Measurements from ENCODE around the gene ACLY. TPM values are rescaled to one million over a fixed set of nuclear protein-coding genes. Genes with fewer than 3 reads are reported as not detected.

Gene ACLY
- 10 to 100 TPM; 87.1 to 95.2 (median 88.7) TPM for polyA plus RNA-seq (ENCODE audit: insufficient read length in 3 of 3)
- long read RNA-seq, donor 1, full-length matches to known transcripts, result 1 of 1 reads
- long read RNA-seq, donor 1, partial matches to known transcripts, result 0 of 1 reads
- long read RNA-seq, donor 1, other reads (novel, unspliced or antisense), result 0 of 1 reads
- long read RNA-seq, donor 2, full-length matches to known transcripts, result 1 of 1 reads
- long read RNA-seq, donor 2, partial matches to known transcripts, result 0 of 1 reads
- long read RNA-seq, donor 2, other reads (novel, unspliced or antisense), result 0 of 1 reads
- long read RNA-seq, donor 3, full-length matches to known transcripts, result 3 of 36 reads
- long read RNA-seq, donor 3, partial matches to known transcripts, result 33 of 36 reads
- long read RNA-seq, donor 3, other reads (novel, unspliced or antisense), result 0 of 36 reads
- long read RNA-seq, donor 4, full-length matches to known transcripts, result 5 of 11 reads
- long read RNA-seq, donor 4, partial matches to known transcripts, result 6 of 11 reads
- long read RNA-seq, donor 4, other reads (novel, unspliced or antisense), result 0 of 11 reads
- long read RNA-seq, donor 5, result 0 reads
- long read RNA-seq, donor 6, full-length matches to known transcripts, result 1 of 11 reads
- long read RNA-seq, donor 6, partial matches to known transcripts, result 10 of 11 reads
- long read RNA-seq, donor 6, other reads (novel, unspliced or antisense), result 0 of 11 reads
- long read RNA-seq, donor 7, full-length matches to known transcripts, result 1 of 14 reads
- long read RNA-seq, donor 7, partial matches to known transcripts, result 13 of 14 reads
- long read RNA-seq, donor 7, other reads (novel, unspliced or antisense), result 0 of 14 reads
- long read RNA-seq, donor 8, result 0 reads
- long read RNA-seq, donor 9, full-length matches to known transcripts, result 3 of 9 reads
- long read RNA-seq, donor 9, partial matches to known transcripts, result 6 of 9 reads
- long read RNA-seq, donor 9, other reads (novel, unspliced or antisense), result 0 of 9 reads
- long read RNA-seq, donor 10, partial matches to known transcripts, result 5 of 5 reads
- long read RNA-seq, donor 10, other reads (novel, unspliced or antisense), result 0 of 5 reads
- long read RNA-seq, donor 11, full-length matches to known transcripts, result 2 of 2 reads
- long read RNA-seq, donor 11, partial matches to known transcripts, result 0 of 2 reads
- long read RNA-seq, donor 11, other reads (novel, unspliced or antisense), result 0 of 2 reads
- long read RNA-seq, donor 12, full-length matches to known transcripts, result 1 of 1 reads
- long read RNA-seq, donor 12, partial matches to known transcripts, result 0 of 1 reads
- long read RNA-seq, donor 12, other reads (novel, unspliced or antisense), result 0 of 1 reads
- long read RNA-seq, donor 13, result 0 reads
- long read RNA-seq, donor 14, full-length matches to known transcripts, result 3 of 3 reads
- long read RNA-seq, donor 14, partial matches to known transcripts, result 0 of 3 reads
- long read RNA-seq, donor 14, other reads (novel, unspliced or antisense), result 0 of 3 reads
- long read RNA-seq, donor 15, partial matches to known transcripts, result 5 of 6 reads
- long read RNA-seq, donor 15, other reads (novel, unspliced or antisense), result 0 of 6 reads
- long read RNA-seq, donor 16, full-length matches to known transcripts, result 7 of 44 reads
- long read RNA-seq, donor 16, partial matches to known transcripts, result 37 of 44 reads
- long read RNA-seq, donor 16, other reads (novel, unspliced or antisense), result 0 of 44 reads

DNA sequence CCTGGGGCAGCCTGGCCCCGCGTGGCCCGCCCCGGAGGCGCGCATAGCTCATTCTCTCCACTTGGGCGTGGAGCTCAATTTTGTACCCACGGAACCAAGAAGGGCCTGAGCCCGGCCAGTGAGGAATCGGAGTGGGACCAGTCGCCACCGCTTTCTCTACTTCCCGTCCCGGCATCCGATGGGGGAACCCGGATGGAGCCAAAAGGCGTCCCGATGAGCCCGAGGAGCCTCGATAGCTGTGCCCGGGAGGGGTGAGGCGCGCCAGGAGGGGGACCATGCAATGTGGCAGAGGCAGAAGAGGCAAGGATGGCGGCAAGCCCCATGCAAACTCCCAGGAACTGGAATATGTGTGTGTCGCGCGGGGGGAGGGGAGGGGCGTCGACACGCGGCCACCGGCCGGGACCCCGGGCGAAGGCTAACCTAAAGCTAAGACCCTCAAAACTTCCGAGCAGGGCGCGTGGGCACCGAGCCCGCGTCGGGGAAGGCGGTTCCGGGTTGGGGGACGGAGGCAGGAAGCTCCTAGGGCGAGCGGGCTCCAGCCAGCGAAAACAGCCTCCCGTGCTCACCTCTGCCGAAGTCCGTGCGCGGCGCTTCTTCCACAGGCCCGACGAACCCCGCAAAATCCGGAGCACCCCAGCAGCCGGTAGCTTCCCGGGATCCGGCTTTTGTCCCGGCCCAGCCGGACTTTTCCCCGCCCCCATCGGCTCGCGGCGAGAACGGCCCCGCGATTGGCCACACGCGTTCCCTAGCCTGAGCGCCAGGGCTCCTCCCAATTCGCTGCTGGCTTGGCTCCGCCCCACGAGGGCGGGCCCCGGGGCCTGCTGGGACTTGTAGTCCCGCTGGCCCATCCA, at the start of gene ACLY:
TSS of gene ACLY (minus strand) at position 638 of the 851 bp plus-strand sequence. CDS start 5,078 bp downstream, outside the sequence.
- peak; percentile 90 to 97 (median 94) for DNase-seq (ENCODE audit: extremely low read depth in 1 of 11, low read depth in 9 of 11, low spot score in 4 of 11)

DNA sequence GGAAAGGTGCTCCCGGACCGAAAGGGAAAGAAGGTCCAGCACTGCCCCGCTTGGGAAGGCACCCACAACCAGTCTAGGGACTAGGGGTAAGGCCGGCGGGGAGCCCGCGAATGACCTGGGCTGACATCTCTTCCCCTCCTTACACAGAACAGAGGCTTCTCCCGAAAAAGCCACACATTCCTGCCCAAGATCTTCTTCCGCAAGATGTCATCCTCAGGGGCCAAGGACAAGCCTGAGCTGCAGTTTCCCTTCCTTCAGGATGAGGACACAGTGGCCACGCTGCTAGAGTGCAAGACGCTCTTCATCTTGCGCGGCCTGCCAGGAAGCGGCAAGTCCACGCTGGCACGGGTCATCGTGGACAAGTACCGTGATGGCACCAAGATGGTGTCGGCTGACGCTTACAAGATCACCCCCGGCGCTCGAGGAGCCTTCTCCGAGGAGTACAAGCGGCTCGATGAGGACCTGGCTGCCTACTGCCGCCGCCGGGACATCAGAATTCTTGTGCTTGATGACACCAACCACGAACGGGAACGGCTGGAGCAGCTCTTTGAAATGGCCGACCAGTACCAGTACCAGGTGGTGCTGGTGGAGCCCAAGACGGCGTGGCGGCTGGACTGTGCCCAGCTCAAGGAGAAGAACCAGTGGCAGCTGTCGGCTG, 49.3 kb upstream of the ACLY start:
- no peak for DNase-seq (ENCODE audit: extremely low read depth in 1 of 11, low read depth in 9 of 11, low spot score in 4 of 11)

DNA sequence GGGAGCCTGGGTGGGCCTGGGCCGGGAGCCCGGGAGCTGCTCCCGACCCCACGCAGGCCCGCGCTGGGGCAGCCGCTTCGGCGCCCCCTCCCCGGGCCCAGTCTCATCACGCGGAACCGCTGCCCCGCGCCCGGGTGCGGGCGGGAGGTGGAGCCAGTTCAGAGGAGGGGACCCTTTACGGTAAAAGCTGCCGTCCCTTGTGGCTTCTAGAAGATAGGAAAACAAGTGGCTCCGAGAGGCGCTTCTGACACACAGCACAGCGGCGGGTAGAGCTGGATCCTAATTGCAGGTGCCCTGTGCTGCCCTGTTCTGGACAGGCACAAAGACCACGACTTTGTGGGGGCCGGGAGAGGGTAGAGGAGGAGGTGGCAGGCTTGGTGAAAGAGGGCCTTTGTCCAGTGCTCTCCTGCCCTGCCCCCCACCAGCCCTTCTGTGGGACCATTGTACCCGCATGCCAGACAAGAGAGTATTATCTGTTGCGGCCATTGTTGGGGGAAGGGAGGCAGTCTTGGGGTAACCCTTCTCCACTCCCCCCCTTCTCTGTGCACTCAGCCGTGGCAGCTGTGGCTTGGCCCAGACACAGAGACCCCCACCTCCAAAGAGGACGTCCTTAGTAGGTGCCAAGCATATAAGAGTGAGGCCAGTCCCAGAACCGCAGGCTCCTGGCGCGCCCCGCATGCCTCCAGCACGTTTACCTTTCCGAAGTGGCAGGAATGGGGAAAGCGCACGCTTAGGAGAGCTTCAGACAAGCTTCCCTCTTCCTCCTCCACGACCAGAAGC, 48.6 kb upstream of the ACLY start:
- DNase-seq (ENCODE audit: extremely low read depth in 1 of 11, low read depth in 9 of 11, low spot score in 4 of 11), result no peak

DNA sequence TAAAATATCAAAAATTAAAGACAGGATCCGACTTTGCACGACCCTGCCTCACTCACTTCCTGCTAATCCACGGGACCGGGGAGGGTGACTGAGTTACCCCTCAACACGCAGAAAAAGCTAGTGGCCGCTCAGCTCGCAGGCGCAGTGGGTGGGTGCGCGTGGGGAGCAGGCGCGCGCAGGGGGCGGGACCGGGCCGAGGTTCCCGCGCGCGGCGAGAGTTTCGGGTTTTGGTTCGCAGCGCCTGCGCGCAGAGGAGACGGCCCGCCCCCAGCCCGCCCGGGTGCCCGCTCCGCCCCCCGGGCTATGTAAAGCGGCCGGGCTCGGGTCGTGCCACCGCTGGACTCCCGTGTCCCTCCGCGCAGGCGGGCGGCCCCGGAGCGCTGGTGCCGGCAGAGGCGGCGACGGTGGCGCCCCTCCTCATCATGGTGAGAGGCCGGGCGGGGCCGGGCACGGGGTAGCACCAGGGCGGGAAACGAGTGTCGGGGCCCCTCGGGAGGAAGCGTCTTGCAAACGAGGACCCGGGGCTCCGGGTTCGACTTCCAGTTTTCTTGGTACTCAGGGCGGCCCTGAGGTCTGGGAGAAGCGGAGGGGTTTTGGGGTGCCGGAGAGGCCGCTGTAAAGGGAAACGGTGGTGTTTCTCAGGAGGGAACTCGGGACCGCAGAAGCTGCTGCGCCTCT, 47.9 kb upstream of the ACLY start, which contains the start of gene CNP:
TSS of gene CNP (plus strand) at position 333 of the 678 bp plus-strand sequence. CDS start at position 423, 90 bp downstream.
- peak; percentile 70 to 89 (median 84) for DNase-seq (ENCODE audit: extremely low read depth in 1 of 11, low read depth in 9 of 11, low spot score in 4 of 11)

DNA sequence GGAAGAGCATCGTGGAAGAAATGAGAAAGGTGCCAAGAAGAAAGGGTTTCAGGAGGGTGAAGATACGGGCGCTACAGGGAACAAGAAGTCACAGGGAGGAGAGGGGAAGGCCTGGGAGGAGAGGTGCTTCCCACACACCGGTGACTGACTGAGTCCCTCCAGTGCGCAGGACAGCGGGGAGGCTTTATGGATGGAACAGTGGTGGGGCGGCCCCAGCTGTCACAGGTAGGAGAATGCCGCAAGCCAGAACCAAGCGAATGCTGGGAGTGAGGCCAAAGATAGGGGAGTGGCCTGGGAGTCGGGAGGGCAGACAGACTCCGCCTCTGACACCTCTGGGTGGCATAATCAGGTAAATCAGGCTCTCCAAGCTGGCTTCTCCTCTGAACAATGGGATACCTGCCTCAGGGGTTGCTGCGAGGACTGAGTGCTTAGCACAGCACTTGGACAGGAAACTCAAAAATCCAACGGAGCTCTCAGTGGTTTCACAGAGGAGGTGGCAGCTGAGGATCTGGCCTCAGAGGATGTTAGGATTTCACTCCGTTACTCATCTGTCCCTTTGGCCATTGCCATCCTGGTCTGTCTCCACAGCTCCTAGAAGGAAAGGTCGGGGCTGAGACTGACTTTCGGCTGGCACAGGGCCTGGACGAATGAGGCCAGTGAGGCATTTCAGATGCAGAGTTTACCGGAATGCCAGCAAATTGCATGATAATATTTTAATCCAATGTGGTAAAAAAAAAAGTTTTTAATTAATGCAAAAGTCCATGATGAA, 47.1 kb upstream of the ACLY start:
- peak in 2 of 11 donors; percentile 33 to 45 for DNase-seq (ENCODE audit: extremely low read depth in 1 of 11, low read depth in 9 of 11, low spot score in 4 of 11)

DNA sequence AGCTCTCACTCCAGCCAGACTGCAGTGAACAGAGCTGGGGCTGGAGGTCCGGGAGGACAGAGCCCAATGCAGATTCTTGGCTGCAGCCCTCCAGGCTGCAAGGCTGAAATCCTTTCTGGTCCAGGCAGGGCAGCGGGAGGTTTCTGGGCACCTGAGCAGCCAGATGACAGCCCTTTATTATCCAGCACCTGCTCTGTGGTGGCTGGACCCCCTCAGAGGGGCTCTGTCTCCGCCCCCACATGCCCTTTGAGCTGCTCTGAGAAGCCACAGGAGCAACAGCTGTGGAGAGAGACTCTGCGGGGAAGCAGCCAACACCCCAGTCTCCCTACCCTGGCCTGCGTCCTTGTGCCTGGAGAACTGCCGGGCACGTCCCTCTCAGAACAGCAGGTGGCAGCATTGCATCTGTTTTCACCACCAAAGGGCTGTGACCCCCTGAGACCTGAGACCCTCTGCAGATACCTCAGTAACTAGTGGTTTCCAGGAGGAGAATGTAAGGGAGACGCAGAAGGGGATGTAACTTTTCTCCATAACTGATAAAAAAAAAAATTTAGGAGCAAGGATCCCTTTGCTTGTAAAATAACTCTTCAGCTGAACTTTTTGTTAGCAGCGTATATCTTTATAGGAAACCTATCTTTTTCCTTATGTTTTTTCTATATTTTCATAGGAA, 44.1 kb upstream of the ACLY start:
- DNase-seq (ENCODE audit: extremely low read depth in 1 of 11, low read depth in 9 of 11, low spot score in 4 of 11), result peak in 5 of 11 donors; percentile 39 to 65 (median 56)

DNA sequence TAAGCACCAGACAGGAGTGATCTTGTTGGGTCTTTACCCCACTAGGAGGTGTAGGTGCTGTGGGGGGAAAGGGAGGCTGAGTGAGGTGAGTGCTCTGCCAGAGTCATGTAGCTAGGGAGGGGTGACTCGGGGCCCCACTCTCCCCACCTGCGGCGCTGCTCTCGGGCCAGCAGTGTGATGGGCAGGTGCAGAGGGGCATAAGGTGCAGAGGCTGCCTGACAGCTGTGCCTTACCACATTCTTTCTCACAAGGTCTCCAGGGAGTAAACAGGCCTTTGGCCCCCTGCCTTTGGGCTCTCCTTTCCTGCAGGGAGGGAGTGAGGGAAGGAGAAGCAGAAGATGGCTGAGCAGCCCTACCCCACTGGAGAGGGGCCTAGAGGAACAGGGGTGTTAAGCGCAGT, 43.4 kb upstream of the ACLY start:
- DNase-seq (ENCODE audit: extremely low read depth in 1 of 11, low read depth in 9 of 11, low spot score in 4 of 11), result no peak

DNA sequence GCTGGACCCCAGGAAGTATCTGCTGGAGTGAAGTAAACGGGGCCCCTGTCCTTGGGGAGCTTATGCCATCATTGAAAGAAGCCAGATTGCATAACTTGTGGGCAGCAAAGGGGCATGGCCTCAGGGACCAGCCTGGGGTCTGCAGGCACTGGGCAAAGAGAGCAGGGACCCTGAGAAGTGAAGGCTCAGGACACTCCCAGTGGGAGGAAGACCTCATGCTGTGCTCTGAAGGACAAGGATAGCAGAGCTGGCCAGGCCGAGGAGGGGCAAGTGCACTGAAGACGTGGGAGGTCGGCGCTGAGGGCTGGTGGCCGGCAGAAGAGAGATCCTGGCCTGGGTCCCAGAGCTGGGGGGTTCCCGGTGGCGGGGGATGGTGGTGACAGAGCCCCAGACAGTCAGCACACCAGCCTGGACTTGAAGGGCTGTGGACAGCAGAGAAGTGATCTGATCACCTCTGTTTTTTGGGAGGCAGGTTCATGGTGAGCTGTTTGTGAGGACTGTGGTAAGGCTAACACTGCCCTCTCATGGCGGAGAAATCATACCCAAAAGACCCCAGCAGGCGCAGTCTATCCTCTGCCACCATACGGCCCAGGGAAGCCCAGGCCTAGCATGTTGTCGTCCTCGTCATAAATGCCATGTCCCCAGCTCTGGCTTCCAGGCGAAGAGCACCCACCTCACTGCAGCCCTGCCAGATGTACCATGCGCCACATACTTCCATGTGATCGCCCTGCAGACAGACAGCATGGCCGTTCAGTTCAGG, 40.8 kb upstream of the ACLY start:
- peak in 1 of 11 donors; percentile 20 for DNase-seq (ENCODE audit: extremely low read depth in 1 of 11, low read depth in 9 of 11, low spot score in 4 of 11)

DNA sequence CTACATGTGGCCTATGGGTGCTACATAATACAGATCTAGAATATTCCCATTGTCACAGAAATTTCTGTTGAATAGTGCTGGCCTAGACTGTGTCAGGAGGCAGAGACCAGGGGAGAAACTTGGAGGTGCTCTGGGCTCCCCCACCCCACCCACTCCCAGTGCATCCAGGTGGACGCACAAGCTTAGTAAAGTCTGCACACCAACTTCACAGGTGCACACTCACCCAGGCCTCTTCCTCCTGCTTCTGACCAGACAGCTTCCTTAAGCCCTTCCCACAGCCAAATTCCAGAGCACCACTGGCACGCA, 40.2 kb upstream of the ACLY start:
- DNase-seq (ENCODE audit: extremely low read depth in 1 of 11, low read depth in 9 of 11, low spot score in 4 of 11), result no peak

DNA sequence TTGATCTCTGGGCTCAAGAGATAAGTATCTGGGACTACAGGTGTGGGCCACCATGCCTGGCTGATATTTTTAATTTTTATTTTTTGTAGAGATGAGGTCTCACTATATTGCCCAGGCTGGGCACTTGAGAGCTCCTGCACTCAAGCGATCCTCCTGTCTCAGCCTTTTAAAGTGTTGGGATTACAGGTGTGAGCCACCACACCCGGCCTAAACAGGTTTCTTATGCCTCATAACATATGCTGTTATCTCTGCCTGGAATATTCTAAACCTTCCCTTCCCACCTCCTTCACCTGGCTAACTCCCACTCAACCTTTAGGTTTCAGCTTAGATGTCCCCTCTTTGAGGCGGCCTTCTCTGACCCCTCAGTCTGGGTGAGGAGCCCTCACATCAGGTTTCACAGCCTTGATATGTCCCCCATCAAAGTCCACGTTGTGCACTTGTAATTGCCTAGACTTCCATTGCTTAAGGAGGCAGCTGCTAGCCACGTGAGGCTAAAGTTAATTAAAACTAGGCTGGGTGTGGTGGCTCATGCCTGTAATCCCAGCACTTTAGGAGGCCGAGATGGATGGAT, 39.2 kb upstream of the ACLY start:
- DNase-seq (ENCODE audit: extremely low read depth in 1 of 11, low read depth in 9 of 11, low spot score in 4 of 11), result no peak

DNA sequence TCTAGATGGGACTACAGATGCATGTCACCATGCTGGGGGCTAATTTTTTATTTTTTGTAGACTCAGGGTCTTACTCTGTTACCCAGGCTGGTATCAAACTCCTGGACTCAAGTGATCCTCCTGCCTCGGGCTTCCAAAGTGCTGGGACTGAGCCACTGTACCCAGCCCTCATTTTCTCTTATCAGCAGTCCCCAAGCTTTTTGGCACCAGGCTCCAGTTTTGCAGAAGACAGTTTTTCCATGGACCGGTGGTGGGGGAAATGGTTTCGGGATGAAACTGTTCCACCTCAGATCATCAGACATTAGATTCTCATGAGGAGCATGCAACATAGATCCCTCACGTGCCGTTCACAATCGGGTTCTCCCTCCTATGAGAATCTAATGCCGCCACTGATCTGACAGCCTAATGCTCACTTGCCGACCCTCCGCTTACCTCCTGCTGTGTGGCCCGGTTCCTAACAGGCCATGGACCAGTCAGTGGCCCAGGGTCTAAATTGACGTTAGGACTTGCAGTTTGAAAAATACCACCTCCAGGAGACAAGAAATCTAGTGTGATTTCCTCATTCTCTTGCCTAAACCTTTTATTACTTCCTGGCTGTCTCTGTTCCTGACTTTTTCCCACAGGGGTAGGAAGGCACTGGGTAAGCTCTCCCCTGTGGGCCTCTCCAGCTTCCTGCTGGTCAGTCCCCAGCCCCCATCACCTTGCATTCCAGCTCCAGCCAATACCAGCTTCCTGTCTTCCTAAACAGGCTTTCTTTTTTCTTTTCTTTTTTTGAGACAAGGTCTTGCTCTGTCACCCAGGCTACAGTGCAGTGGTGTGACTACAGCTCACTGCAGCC, 38.5 kb upstream of the ACLY start:
- no peak for DNase-seq (ENCODE audit: extremely low read depth in 1 of 11, low read depth in 9 of 11, low spot score in 4 of 11)

DNA sequence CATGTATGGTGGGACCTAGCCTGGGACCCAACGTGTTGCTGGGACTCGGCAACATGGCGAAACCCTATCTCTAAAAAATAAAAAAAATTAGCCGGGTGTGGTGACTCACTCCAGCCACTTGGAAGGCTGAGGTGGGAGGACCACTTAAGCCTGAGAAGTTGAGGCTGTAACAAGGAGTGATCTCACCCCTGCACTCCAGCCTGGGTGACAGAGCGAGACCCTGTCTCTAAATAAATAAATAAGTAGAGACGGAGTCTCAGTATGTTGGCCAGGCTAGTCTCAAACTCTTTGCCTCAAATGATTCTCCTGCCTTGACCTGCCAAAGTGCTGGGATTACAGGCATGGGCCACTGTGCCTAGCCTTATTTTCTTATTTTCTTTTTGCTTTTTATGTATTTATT, 37.8 kb upstream of the ACLY start:
- no peak for DNase-seq (ENCODE audit: extremely low read depth in 1 of 11, low read depth in 9 of 11, low spot score in 4 of 11)
